Midbrain (tissue), 1 donor: ENCODE measurements around the gene MT1A.

Experiments
- DNase-seq: peaks from one replicate; lab custom pipeline; 2025; lab: John Stamatoyannopoulos, UW

The MT1A gene

DNA sequence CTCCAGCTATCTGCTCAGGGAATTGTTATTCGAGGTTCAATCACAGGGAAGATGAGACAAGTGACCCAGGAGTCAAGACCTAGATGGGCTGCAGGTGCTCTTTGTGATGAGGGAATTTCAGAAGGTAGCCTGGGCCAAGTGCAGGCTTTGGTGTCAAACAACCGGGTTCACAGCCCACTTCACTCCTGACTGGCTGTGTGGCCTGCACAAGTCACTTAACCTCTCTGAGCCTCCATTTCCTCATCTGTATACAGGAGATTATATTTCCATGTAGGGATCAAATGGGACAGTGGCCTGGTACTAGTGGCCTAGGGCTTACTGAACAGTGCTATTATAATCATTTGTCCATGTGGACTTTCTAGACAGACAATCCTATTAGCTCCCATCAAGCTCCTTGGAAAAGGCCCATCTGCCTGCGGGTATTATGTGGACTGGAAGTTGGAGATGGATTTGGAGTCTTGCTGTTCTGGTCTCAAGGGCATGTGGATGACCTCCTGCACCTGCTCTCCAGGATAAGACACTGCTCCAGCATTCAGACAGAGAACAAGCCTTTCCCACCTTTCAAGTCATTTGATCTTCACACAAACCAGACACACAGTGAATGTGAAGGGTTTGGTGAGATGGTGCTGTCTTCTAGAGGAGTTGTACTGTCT lies 40.7 kb downstream of the MT1A start:
- no peak for DNase-seq

DNA sequence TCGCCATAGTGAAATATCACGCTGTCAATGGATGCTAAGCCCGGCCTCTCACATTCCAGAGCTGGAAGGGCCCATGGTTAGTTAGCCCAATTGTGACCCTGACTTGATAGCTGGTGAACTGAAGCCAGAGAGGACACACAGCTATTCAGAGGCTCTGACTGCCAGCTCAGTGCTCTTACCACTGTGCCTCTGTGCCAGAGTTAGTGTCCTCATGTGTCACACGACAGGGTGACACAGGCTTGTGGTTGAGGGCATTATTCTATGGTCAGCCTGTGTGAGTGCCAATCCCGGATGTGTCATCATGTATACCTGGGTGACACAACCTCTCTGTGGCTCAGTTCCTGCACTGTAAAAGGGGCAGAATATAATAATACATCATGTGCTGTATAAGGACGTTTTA lies 41.4 kb downstream of the MT1A start:
- DNase-seq: no peak

DNA sequence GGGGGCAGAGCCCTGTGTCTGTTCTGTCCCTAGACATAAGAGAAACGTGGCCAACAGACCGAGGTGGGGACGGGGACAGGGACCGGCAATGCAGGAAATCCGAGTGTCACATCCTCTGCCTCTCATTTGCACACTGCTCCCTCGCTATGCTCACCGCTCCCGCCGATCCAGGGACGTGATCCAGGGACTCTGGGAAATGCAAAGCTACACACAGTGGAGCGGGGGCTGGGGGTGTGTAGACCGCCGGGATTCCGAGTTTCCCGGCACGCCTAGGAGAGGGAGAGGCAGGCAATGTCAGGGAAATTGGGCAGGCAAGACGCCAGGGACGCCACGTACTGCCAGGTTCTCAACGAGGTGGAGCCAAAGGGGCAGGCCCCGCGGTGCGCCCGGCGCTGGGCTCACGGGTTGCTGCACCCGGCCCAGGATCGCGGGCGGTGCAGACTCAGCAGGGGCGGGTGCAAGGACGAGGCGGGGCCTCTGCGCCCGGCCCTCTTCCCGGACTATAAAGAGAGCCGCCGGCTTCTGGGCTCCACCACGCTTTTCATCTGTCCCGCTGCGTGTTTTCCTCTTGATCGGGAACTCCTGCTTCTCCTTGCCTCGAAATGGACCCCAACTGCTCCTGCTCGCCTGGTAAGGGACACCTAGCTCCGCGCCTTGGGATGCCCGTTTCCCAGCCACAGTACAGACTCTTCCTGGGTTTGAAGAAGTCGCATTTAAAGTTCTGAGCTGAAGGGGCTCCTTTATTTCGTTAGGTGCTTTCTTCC lies 43.7 kb downstream of the MT1A start, which contains the start of gene MT1X:
MT1X (plus strand) TSS at position 532 of the 764 bp plus-strand sequence; CDS start at position 603, 71 bp downstream.
- peak; percentile 89 for DNase-seq

DNA sequence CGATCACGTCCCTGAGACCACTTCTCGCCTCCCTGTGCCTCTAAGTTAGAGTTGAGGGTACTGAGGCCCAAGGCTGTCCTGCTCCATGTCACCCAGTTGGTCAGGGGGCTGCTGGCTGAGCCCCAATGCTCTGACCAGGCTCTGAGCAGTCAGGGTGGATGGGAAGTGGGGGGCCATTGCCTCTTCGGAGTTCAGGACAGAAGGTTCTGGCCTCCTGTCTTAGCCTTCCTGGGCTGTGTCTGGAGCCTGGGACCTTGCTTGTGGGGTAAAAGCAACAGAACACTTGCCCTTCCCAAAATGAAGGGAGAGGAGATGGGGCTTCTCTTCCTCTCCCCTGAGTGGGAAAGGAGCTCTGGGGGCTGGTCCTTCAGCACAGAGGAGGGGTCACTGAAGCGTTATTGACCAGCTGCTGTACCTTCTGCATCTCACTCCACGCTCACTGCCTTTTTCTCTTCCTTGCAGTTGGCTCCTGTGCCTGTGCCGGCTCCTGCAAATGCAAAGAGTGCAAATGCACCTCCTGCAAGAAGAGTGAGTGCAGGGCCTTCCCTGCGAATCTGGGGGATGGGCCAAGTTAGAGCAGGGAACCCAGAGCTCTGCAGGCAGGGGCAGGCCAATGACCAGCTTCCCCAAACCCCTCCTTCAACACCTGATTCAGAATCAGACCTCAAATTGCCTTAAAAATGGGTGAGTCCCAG lies 44.4 kb downstream of the MT1A start:
- DNase-seq: no peak

DNA sequence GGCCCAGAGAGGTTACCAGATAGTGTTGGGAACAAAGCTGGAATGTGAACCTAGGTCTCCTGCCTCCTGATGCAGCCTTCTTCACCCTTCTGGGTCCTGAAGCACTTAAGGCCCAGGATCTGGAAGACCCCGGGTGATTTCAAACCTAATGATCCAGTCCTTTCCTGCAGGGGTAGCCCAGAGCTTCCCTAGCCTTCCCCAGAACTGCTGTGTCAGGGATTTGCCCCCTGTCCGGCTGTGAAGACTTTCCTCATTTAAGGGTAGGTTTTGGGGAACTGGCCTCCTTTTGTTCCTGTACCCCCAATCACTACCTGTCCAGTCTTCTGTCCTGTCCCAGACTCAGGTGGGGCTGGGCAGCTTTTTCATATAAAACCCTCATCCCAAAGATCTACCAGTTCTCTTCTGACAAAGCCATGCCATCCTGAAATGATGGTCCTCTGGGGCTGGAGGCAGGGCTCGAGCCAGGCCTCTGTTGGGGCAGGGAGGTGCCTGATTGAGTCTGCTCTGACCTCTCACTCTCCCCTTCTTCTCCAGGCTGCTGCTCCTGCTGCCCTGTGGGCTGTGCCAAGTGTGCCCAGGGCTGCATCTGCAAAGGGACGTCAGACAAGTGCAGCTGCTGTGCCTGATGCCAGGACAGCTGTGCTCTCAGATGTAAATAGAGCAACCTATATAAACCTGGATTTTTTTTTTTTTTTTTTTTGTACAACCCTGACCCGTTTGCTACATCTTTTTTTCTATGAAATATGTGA lies 45.1 kb downstream of the MT1A start:
- no peak for DNase-seq

DNA sequence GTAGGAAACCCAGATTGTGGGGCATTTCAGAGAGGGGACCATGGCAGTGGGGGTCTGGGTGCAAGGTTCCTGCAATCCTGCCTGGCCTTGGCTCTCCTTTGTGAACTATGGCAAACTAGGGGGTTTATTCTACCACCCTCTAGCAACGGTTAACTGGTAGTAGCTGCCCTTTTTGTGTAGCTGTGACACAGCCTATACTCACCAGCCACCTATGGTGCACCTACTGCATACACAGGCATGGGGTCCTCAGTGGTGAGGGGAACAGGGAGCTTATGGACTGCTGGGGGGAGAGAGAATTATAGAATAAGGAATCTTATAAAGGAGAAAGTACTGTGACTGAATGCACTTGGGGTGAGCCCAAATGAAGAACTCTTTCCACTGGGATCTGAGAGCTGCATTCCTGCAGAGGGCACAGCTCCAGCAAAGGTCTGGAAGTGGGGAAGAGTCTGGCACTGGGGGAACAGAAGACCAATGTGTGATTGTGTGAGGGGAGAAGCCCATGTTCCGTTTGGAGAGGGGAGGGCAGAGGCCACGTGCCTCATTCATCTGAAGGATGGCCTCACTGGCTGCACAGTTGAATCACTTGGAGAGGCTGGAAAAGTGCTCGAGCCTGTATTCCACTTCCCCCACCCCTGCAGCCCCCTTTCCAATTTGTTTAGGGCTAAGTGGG lies 45.9 kb downstream of the MT1A start:
- no peak for DNase-seq

DNA sequence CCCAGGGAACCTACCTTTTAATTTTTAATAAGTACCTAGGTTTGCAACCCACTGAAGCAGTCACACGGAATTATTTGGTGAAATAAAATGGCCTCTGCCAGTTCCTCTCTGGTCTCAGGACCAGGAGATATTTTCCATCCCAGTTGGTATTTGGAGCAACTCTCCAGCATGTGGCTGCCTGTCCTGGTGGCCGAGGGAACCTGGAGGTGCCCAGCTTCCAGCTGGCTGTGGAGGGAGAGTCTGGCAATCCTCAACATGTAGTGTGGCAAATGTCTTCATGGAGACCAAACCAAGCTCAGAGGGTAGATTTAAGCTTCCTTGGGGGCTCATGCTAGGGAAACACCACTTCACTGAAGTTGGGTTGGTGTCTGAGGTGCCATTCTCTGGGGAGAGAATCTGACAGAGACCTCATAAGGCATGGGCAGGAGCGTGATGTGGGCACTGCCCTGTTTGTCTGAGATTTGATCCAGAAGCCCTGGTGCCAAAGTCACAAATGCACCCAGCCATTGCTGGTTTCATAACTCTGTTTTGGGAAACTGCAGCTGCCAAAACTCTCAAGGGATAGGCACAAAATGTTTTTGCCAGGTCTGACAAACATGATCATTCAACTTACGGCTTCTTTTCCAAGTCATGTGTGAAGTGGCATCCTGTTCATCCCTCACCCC lies 46.6 kb downstream of the MT1A start:
- DNase-seq: no peak

DNA sequence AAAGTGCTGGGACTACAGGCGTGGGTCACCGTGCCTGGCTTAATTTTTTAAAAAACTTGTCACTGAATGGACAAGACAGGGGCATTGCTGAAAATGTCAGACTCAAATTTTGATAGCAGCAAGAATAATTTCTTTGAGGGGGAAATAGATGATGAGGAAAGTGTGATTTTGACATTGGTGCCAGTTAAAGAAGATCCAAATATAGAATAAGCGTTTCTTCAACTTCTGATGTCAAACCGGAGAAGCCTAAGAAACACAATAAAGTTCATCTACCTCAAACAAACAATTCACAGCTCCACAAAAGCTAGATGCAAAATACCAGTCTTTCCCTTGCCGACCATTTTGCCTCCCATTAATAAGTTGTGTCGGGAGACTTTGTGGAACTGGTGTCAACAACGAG lies 48.3 kb downstream of the MT1A start:
- no peak for DNase-seq

DNA sequence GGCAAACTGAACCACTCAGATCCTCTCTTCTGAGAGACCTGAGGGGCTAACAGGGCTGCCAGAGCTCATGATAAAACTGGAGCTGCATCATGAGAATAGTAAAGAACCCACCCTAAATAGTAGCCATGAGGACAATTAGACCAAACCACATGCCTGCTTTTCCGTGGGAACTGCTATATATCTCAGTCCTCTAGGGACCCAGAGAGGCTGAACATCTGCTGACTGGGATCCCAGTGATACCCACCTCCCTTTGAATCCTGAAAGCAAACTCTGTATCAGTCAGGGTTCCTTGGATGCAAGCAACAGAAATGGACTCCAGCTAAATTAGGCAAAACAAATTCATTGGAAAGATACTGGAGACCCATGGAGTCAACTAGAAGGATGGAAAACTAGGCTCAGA lies 50.3 kb downstream of the MT1A start:
- no peak for DNase-seq

DNA sequence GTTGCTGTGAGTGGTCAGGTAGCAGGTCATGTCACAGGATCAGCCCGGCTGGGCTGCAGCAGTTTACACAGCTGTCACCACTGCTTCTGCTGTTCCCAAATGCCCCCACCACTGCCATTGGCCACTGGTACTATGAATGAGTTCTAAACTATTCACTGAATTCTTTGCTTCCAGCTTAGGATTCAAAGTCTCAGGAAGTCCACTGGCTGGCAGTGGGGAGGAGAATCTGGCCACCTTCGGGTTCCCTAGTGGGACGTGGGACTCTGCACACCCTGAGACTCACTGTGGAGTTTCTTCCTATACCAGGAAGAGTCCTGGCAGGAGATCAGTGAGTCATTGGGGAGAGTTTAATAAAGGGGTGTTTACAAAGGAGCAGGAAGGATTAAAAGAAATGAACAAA lies 50.7 kb downstream of the MT1A start:
- no peak for DNase-seq
